H1 (cell line): ENCODE measurements around the gene MYLIP. TPM values are rescaled to one million over a fixed set of nuclear protein-coding genes. Genes with fewer than 3 reads are reported as not detected.

ENCODE experiments used
- CTCF ChIA-PET: fragments of 300-600 bp; sonication (Branson Sonifier 250); formaldehyde crosslinking; loops from one replicate; lab custom pipeline; 2021; ENCODE audit not compliant: partially characterized antibody; lab: Charles Lee
- POLR2A ChIA-PET: fragments of 300-600 bp; sonication (Branson Sonifier 250); formaldehyde crosslinking; loops from one replicate; lab custom pipeline; 2021; ENCODE audit warnings: inconsistent platforms; ENCODE audit not compliant: partially characterized antibody; lab: Charles Lee
- DNase-seq, 2 experiments: peaks; one replicate each; pipeline versions ENCODE4 v3.0.0 to v3.0.0-alpha.2; 2010 to 2022; ENCODE audit warnings: low spot score in 2 of 2, low read depth in 1 of 2, mixed read lengths in 1 of 2
- FAIRE-seq: peaks from 2 replicates; lab custom pipeline; 2011; peaks lifted over from hg19 to GRCh38; lab: Jason Lieb, UNC
- H2AFZ ChIP-seq: 2 replicates; pipeline ENCODE4 v1.8.1; 2012; ENCODE audit warnings: low read length, inconsistent platforms
- H2AK5ac ChIP-seq: 2 replicates; pipeline ENCODE4 v1.6.1; 2013; ENCODE audit warnings: low read depth, low read length
- H2BK120ac ChIP-seq: replicated peaks from 2 replicates; pipeline ENCODE3; 2013; ENCODE audit warnings: low read depth, low read length, inconsistent platforms
- H2BK12ac ChIP-seq: 2 replicates; pipeline ENCODE4 v1.6.1; 2013; ENCODE audit warnings: low read depth, low read length
- H2BK15ac ChIP-seq: 2 replicates; pipeline ENCODE4 v1.6.1; 2013; ENCODE audit warnings: low read length
- H2BK20ac ChIP-seq: 2 replicates; pipeline ENCODE4 v1.6.1; 2013; ENCODE audit warnings: low read length
- H2BK5ac ChIP-seq: 2 replicates; pipeline ENCODE4 v1.6.1; 2013; ENCODE audit warnings: low read depth, low read length
- H3K14ac ChIP-seq: 2 replicates; pipeline ENCODE4 v1.6.1; 2013; ENCODE audit warnings: inconsistent platforms; ENCODE audit not compliant: insufficient read length
- H3K18ac ChIP-seq: 2 replicates; pipeline ENCODE4 v1.6.1; 2013; ENCODE audit warnings: low read length; ENCODE audit errors: extremely low read depth
- H3K23ac ChIP-seq: 2 replicates; pipeline ENCODE4 v1.6.1; 2013; ENCODE audit warnings: inconsistent platforms; ENCODE audit not compliant: insufficient read length
- H3K23me2 ChIP-seq: 2 replicates; pipeline ENCODE4 v1.6.1; 2013; ENCODE audit warnings: low read depth, low read length
- H3K27ac ChIP-seq: 2 replicates; pipeline ENCODE4 v1.6.1; 2011; ENCODE audit warnings: low read depth, low read length, inconsistent platforms
- H3K27me3 ChIP-seq, 4 experiments: replicated peaks in 1 of 4; 1 replicate in 1 of 4; 2 replicates in 3 of 4; pipeline versions ENCODE4 v1.6.1 to v1.8.1; 2011 to 2013; ENCODE audit warnings: low read length in 3 of 4, mild to moderate bottlenecking in 3 of 4, inconsistent platforms in 2 of 4, mixed read lengths in 2 of 4, moderate library complexity in 1 of 4; ENCODE audit not compliant: control insufficient read depth in 3 of 4, insufficient read depth in 3 of 4; ENCODE audit errors: extremely low read depth in 1 of 4
- H3K36me3 ChIP-seq, 4 experiments: 2 replicates each; pipeline versions ENCODE4 v1.6.1 to v1.8.1; 2011 to 2013; ENCODE audit warnings: mild to moderate bottlenecking in 4 of 4, low read length in 3 of 4, moderate library complexity in 2 of 4, control low read depth in 1 of 4, inconsistent platforms in 1 of 4; ENCODE audit not compliant: insufficient read depth in 4 of 4, control insufficient read depth in 2 of 4
- H3K4ac ChIP-seq: replicated peaks from 2 replicates; pipeline ENCODE3; 2013; ENCODE audit warnings: low read length, low read depth, mixed read lengths, inconsistent platforms; ENCODE audit not compliant: insufficient read length
- H3K4me1 ChIP-seq, 4 experiments: replicated peaks in 1 of 4; 1 replicate in 1 of 4; 2 replicates in 3 of 4; pipeline versions ENCODE4 v1.6.1 to v1.8.1; 2011 to 2013; ENCODE audit warnings: low read length in 3 of 4, inconsistent platforms in 2 of 4, mixed read lengths in 1 of 4; ENCODE audit not compliant: insufficient read depth in 4 of 4, control insufficient read depth in 3 of 4
- H3K4me2 ChIP-seq, 2 experiments: 2 replicates each; pipeline versions ENCODE4 v1.6.1 to v1.8.1; 2011 to 2013; ENCODE audit warnings: low read depth in 2 of 2, low read length in 2 of 2, control low read depth in 1 of 2, inconsistent platforms in 1 of 2, mild to moderate bottlenecking in 1 of 2; ENCODE audit not compliant: insufficient read depth in 1 of 2
- H3K4me3 ChIP-seq, 4 experiments: fragments of 200-600, 300-600 bp in 1 of 4; sonication (generic), shearing (Covaris generic), sonication (Bioruptor Twin) in 1 of 4; 2 replicates each; pipeline versions ENCODE4 v1.5.1 to v1.8.1; 2011 to 2016; ENCODE audit warnings: low read length in 4 of 4, low read depth in 3 of 4, control low read depth in 2 of 4, inconsistent platforms in 2 of 4, mild to moderate bottlenecking in 2 of 4, mixed read lengths in 1 of 4, moderate library complexity in 1 of 4; ENCODE audit not compliant: insufficient read depth in 2 of 4; ENCODE audit errors: extremely low read depth in 1 of 4
- H3K56ac ChIP-seq: replicated peaks from 2 replicates; pipeline ENCODE3; 2013; ENCODE audit warnings: low read depth, mild to moderate bottlenecking, mixed read lengths, low read length, inconsistent platforms; ENCODE audit not compliant: insufficient read length
- H3K79me1 ChIP-seq: 2 replicates; pipeline ENCODE4 v1.6.1; 2013; ENCODE audit warnings: low read depth, low read length, control low read depth
- H3K79me2 ChIP-seq, 2 experiments: 2 replicates each; pipeline versions ENCODE4 v1.6.1 to v1.8.1; 2012 to 2013; ENCODE audit warnings: low read length in 2 of 2, mild to moderate bottlenecking in 2 of 2, inconsistent platforms in 1 of 2; ENCODE audit not compliant: insufficient read depth in 2 of 2, control insufficient read depth in 1 of 2
- H3K9ac ChIP-seq, 4 experiments: replicated peaks in 1 of 4; 1 replicate in 1 of 4; 2 replicates in 3 of 4; pipeline versions ENCODE4 v1.6.1 to v1.8.1; 2011 to 2013; ENCODE audit warnings: low read depth in 3 of 4, low read length in 3 of 4, control low read depth in 2 of 4, mild to moderate bottlenecking in 2 of 4, moderate library complexity in 2 of 4, inconsistent platforms in 1 of 4; ENCODE audit errors: extremely low read depth in 1 of 4
- H3K9me3 ChIP-seq, 2 experiments: 2 replicates each; pipeline versions ENCODE4 v1.6.1 to v1.8.1; 2012 to 2013; ENCODE audit warnings: mild to moderate bottlenecking in 2 of 2, moderate library complexity in 2 of 2, control low read depth in 1 of 2, inconsistent platforms in 1 of 2, low read depth in 1 of 2, low read length in 1 of 2, mixed read lengths in 1 of 2; ENCODE audit not compliant: insufficient read depth in 2 of 2
- H4K20me1 ChIP-seq, 2 experiments: replicated peaks in 1 of 2; 2 replicates each; pipeline versions ENCODE3 to v1.8.1; 2011 to 2013; ENCODE audit warnings: inconsistent platforms in 2 of 2, low read length in 2 of 2, mild to moderate bottlenecking in 1 of 2; ENCODE audit not compliant: insufficient read depth in 2 of 2, control insufficient read depth in 1 of 2
- H4K5ac ChIP-seq: 2 replicates; pipeline ENCODE4 v1.6.1; 2013; ENCODE audit warnings: low read length, low read depth, mixed read lengths, inconsistent platforms; ENCODE audit not compliant: insufficient read length
- H4K8ac ChIP-seq: 2 replicates; pipeline ENCODE4 v1.8.0; 2013; ENCODE audit warnings: mild to moderate bottlenecking, moderate library complexity, low read length, inconsistent platforms; ENCODE audit not compliant: insufficient read depth; ENCODE audit errors: extremely low read depth
- H4K91ac ChIP-seq: replicated peaks from 2 replicates; pipeline ENCODE3; 2013; ENCODE audit warnings: low read length, mixed read lengths, inconsistent platforms; ENCODE audit not compliant: insufficient read length
- CEBPB ChIP-seq: IDR thresholded peaks from 2 replicates; pipeline ENCODE4 v1.6.1; 2012; ENCODE audit warnings: low read depth, low read length
- NANOG ChIP-seq: IDR thresholded peaks from 2 replicates; pipeline ENCODE4 v1.6.1; 2011; ENCODE audit warnings: low read length, low read depth, mild to moderate bottlenecking, inconsistent platforms; ENCODE audit not compliant: insufficient read depth, poor library complexity, severe bottlenecking
- NRF1 ChIP-seq: IDR thresholded peaks from 2 replicates; pipeline ENCODE4 v1.6.1; 2011; ENCODE audit warnings: mild to moderate bottlenecking, low read depth, low read length, improper control_type of control experiment
- POLR2A ChIP-seq, 2 experiments: IDR thresholded peaks; 1 replicate in 1 of 2; 2 replicates in 1 of 2; pipeline ENCODE4 v1.6.1; 2011; ENCODE audit warnings: low read depth in 2 of 2, low read length in 2 of 2, mild to moderate bottlenecking in 2 of 2; ENCODE audit errors: control extremely low read depth in 1 of 2
- RAD21 ChIP-seq, 2 experiments: IDR thresholded peaks in 1 of 2; conservative IDR thresholded peaks in 1 of 2; 2 replicates each; pipeline ENCODE4 v1.6.1; 2011; ENCODE audit warnings: low read depth in 2 of 2, low read length in 2 of 2, improper control_type of control experiment in 1 of 2, inconsistent platforms in 1 of 2, mild to moderate bottlenecking in 1 of 2, moderate library complexity in 1 of 2
- SUZ12 ChIP-seq: fragments of 200-600 bp; sonication (generic); IDR thresholded peaks from 2 replicates; pipeline ENCODE4 v1.6.1; 2012; ENCODE audit warnings: mild to moderate bottlenecking, inconsistent platforms, low read length, moderate library complexity, mixed read lengths
- WGBS, 2 experiments: shearing (Covaris generic) in 1 of 2; methylation state at CpG; one replicate each; pipeline versions ENCODE4 v1.1.6 to v1.1.7; 2013 to 2015; ENCODE audit warnings: low lambda C conversion rate in 2 of 2, mixed read lengths in 2 of 2, inconsistent platforms in 1 of 2, low coverage in 1 of 2, missing lambda C conversion rate in 1 of 2; ENCODE audit not compliant: insufficient replicate concordance in 2 of 2, insufficient coverage in 1 of 2, insufficient read length in 1 of 2; ENCODE audit errors: extremely low coverage in 1 of 2, missing lambda C conversion rate in 1 of 2; 5-methylcytosine and 5-hydroxymethylcytosine counted together
- polyA plus RNA-seq, 7 experiments: library from polyadenylated mRNA; depleted of rRNA in 3 of 7; stranded (reverse) in 5 of 7; unstranded in 2 of 7; fragments of >200 nt in 5 of 7; fragments of 200-250 nt in 2 of 7; gene quantifications; 1 replicate in 5 of 7; 2 replicates in 1 of 7; 4 replicates in 1 of 7; pipeline versions ENCODE4 v1.2.1 to v1.2.3, GENCODE V29; 2011 to 2013; ENCODE audit warnings: missing spikeins in 2 of 7, mixed read lengths in 2 of 7
- total RNA-seq: library from RNA; stranded (reverse); fragmentation: NEBNext Ultra II Directional; extraction: Animal tissue kit (Norgen Biotek cat#: 25700); gene quantifications from 2 replicates; pipeline ENCODE4 v1.2.1, GENCODE V29; 2021

Gene MYLIP
- total and polyA plus RNA-seq, 2 of the 8 experiments (the other 6 are each of a cell fraction or from before 2014, with no cell fraction given), result 21.1 to 26.9 TPM

GRCh38 chr6:16150098-16150497 is 21.2 kb downstream of the MYLIP start:
- Histone ChIP-seq H3K56ac (no peak overlapping the region), H2BK120ac (no peak overlapping the region), H3K79me1 (no peaks in the 10 kb centered on the region; the same call in 1 of the 2 replicates), H3K4me1 (no peaks in the 10 kb centered on the region; a peak in 1 of 7 replicates), H2BK20ac (no peak overlapping the region), H2BK5ac (no peak overlapping the region), H2AFZ (no peak overlapping the region), H3K4ac (no peak overlapping the region), H2BK12ac (no peak overlapping the region), H2AK5ac (no peak overlapping the region), H3K4me3 (no peak overlapping the region), H4K8ac (no peak overlapping the region), H3K4me2 (no peak overlapping the region), H3K23me2 (no peaks in the 10 kb centered on the region), H3K23ac (no peak overlapping the region), H3K14ac (no peak overlapping the region), H3K36me3 (peaks cover 4 to 54% (median 26%) of the 10 kb centered on the region in 4 experiments; a peak in 7 of 8 replicates), H3K27me3 (no peaks in the 10 kb centered on the region), H4K91ac (no peak overlapping the region), H3K79me2 (peaks cover 0 to 8% of the 10 kb centered on the region in 2 experiments; a peak in 1 of 4 replicates), H2BK15ac (no peak overlapping the region), H4K20me1 (peaks cover 0 to 6% of the 10 kb centered on the region in 2 experiments), H3K9me3 (no peaks in the 10 kb centered on the region), H3K27ac (no peak overlapping the region), H4K5ac (no peak overlapping the region), H3K9ac (no peak overlapping the region), H3K18ac (no peak overlapping the region)
- ChIA-PET POLR2A (interaction anchor here (1.1 to 4.1 kb wide), 2 partner anchors 11 to 18 kb away, joined by 4 to 13 read pairs; no protein-coding TSS in a partner anchor), CTCF (interaction anchor here (0.8 to 1.2 kb wide), 2 partner anchors 19 to 33 kb away, joined by 3 to 4 read pairs; no protein-coding TSS in a partner anchor)
- DNase-seq (no peak), FAIRE-seq (no peak)
- TF ChIP-seq NRF1 (no peak), NANOG (no peak), RAD21 (IDR thresholded peaks at IDR 0.05 in 1 of 2, conservative IDR thresholded peaks at IDR 0.05 in 1 of 2; ENCODE audit: low read depth in 2 of 2, low read length in 2 of 2) (no peak), CEBPB (no peak), POLR2A (IDR thresholded peaks at IDR 0.05; ENCODE audit: control extremely low read depth in 1 of 2, low read depth in 2 of 2, low read length in 2 of 2) (no peak), SUZ12 (no peak)
- 91% methylated on average over 7 of the region's 7 CpGs; no CpG with 5 or more reads in 1 of the 2 experiments for WGBS, 2 experiments
